Spleen (tissue), 7 donors: ENCODE measurements around the gene KIF27.
"Not testable (repeated sequence)": the region's sequence is repeated elsewhere in the genome, so short reads cannot be mapped to it uniquely, and the experiment has no call there.

Experiments used
- CTCF ChIP-seq, 11 experiments: fragments of 200-600 bp in 7 of 11; fragments of 450-650 bp in 4 of 11; sonication (generic) in 4 of 11; IDR thresholded peaks in 8 of 11; conservative IDR thresholded peaks in 3 of 11; 1 replicate in 7 of 11; 2 replicates in 4 of 11; pipeline versions ENCODE4 v1.4.0 to v1.8.0; 2016 to 2021; ENCODE audit warnings: antibody characterized with exemption in 11 of 11, inconsistent platforms in 4 of 11, mild to moderate bottlenecking in 1 of 11
- POLR2A ChIP-seq, 3 donors: fragments of 450-650 bp; IDR thresholded peaks; one replicate each; pipeline ENCODE4 v1.5.1; 2017; ENCODE audit warnings: antibody characterized with exemption in 3 of 3, mild to moderate bottlenecking in 1 of 3
- POLR2AphosphoS5 ChIP-seq, 3 donors: sonication (generic); formaldehyde crosslinking; IDR thresholded peaks; one replicate each; pipeline ENCODE4 v1.5.1; 2017; ENCODE audit warnings: antibody characterized with exemption in 3 of 3
- donor health status: DM: no; HTN: no; CAD: no; lungs with moderate emphysema.
- donor health status: DM: no; HTN: no; CAD: no.
- donor health status: DM: no; HTN: no; CAD: no.

DNA sequence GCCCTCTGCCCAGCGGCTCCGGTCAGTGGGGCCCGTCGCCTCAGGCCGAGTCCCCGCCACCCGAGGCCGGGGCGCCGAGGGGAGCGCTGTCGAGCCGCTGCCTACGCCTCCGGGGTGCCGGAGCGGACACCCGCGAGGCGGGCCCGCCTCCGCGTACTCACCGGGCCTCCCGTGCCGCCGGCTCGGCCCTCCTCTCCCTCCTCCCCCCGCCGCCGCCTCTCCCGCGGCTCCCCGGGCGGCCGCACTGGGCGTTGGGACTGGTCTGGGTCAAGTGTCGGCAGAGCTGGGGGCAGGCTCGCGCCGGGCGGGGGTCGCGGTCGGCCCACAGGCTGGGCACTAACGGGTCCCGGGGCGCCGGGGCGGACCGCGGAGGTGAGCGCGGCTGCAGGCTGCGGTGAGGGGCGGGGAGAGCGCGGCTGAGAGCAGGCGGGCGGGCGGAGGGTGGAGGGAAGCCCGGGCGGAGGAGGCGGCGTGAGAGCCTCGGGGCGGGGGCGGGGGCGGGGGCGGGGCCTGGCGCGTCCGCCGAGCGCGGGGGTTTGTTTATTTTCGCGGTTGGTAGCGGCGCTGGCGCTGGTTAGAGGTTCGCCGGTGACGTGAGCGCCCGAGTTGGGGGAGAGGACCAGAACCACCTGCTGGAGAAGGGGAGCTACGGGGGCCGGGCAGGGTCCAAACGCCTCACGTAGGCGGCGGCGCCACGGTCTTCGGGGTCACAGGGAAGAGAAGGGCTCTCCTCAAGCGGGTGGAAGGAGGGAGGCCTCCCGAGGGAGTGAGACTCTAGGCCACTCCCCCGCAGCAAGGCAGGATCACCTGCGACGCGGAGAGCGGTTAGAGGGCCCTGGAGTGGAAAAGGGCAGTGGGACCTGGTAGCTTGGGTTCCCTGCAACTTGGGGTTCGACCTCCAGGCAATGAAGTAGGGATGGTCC is 103.6 kb downstream of the KIF27 start, which contains the start of gene GKAP1:
- TF ChIP-seq POLR2A (IDR thresholded peaks at IDR 0.05) = not testable (repeated sequence)
- peak in 3 of 11 experiments; percentile 34 to 48 (median 35) for TF ChIP-seq CTCF (IDR thresholded peaks at IDR 0.05 in 8 of 11, conservative IDR thresholded peaks at IDR 0.05 in 3 of 11)
- TF ChIP-seq POLR2AphosphoS5 (IDR thresholded peaks at IDR 0.05) = peak; percentile 19 to 69 (median 54)
